DOHH2 (cell line): ENCODE measurements around the gene BUD13.

Experiments
- H3F3A ChIP-seq: fragments of 200-600 bp; sonication (generic), shearing (Covaris generic); 2 replicates; pipeline ENCODE4 v1.6.0; 2016; ENCODE audit warnings: antibody characterized with exemption, mild to moderate bottlenecking; ENCODE audit not compliant: control insufficient read depth, insufficient read depth
- H3K27ac ChIP-seq: fragments of 200-600 bp; sonication (generic); 2 replicates; pipeline ENCODE4 v1.5.1; 2014; ENCODE audit warnings: low read depth, mild to moderate bottlenecking, low read length, moderate library complexity
- H3K27me3 ChIP-seq: fragments of 200-600 bp; sonication (generic); 2 replicates; pipeline ENCODE4 v1.6.1; 2014; ENCODE audit warnings: mild to moderate bottlenecking, low read length, mixed read lengths; ENCODE audit not compliant: control insufficient read depth
- H3K36me3 ChIP-seq: fragments of 200-600 bp; sonication (generic); 2 replicates; pipeline ENCODE4 v1.6.1; 2014; ENCODE audit warnings: mild to moderate bottlenecking, low read length, moderate library complexity, mixed read lengths; ENCODE audit not compliant: control insufficient read depth
- H3K4me1 ChIP-seq: fragments of 200-600 bp; sonication (generic); 2 replicates; pipeline ENCODE4 v1.6.1; 2014; ENCODE audit warnings: mild to moderate bottlenecking, low read length, mixed read lengths; ENCODE audit not compliant: control insufficient read depth
- H3K4me2 ChIP-seq: fragments of 200-600 bp; sonication (generic); 2 replicates; pipeline ENCODE4 v1.6.0; 2014; ENCODE audit warnings: mild to moderate bottlenecking, low read length, moderate library complexity
- H3K4me3 ChIP-seq: fragments of 200-600 bp; sonication (generic); 2 replicates; pipeline ENCODE4 v1.5.1; 2014; ENCODE audit warnings: mild to moderate bottlenecking, low read length, mixed read lengths
- H3K79me2 ChIP-seq: fragments of 200-600 bp; sonication (generic); 2 replicates; pipeline ENCODE4 v1.6.1; 2014; ENCODE audit warnings: mild to moderate bottlenecking, low read length, mixed read lengths; ENCODE audit not compliant: control insufficient read depth
- H3K9me2 ChIP-seq: fragments of 200-600 bp; sonication (generic); replicated peaks from 2 replicates; pipeline ENCODE4 v1.6.1; 2014; ENCODE audit warnings: mild to moderate bottlenecking, low read length, mixed read lengths; ENCODE audit not compliant: control insufficient read depth
- H3K9me3 ChIP-seq: fragments of 200-600 bp; sonication (generic); 2 replicates; pipeline ENCODE4 v1.6.1; 2014; ENCODE audit warnings: antibody characterized with exemption, low read length, mixed read lengths; ENCODE audit not compliant: control insufficient read depth, insufficient read depth
- H4K20me1 ChIP-seq: fragments of 200-600 bp; sonication (generic); 2 replicates; pipeline ENCODE4 v1.6.0; 2014; ENCODE audit warnings: low read depth, mild to moderate bottlenecking, antibody characterized with exemption, low read length, moderate library complexity; ENCODE audit not compliant: control insufficient read depth, insufficient read depth
- CTCF ChIP-seq: fragments of 200-600 bp; sonication (generic); IDR thresholded peaks from one replicate; pipeline ENCODE4 v1.5.1; 2014; ENCODE audit warnings: antibody characterized with exemption, mild to moderate bottlenecking, low read depth, low read length; ENCODE audit not compliant: poor library complexity, severe bottlenecking
- EZH2phosphoT487 ChIP-seq: fragments of 200-600 bp; sonication (generic); IDR thresholded peaks from 2 replicates; pipeline ENCODE4 v1.6.1; 2017; ENCODE audit warnings: borderline replicate concordance, mild to moderate bottlenecking, antibody characterized with exemption, low read length, moderate library complexity, mixed read lengths

BUD13 gene

GRCh38 chr11:116723511-116723910, 49.3 kb downstream of the BUD13 start:
- no peaks in the 10 kb centered on the region for H3F3A ChIP-seq
- no peaks in the 10 kb centered on the region for H3K9me3 ChIP-seq
- no peaks in the 10 kb centered on the region for H4K20me1 ChIP-seq
- H3K4me2 ChIP-seq, result no peak overlapping the region
- no peaks in the 10 kb centered on the region for H3K36me3 ChIP-seq
- TF ChIP-seq EZH2phosphoT487 (no peak), CTCF (no peak)
- H3K27me3 ChIP-seq, result peaks cover 19% of the 10 kb centered on the region
- H3K4me1 ChIP-seq, result no peaks in the 10 kb centered on the region
- no peak overlapping the region for H3K27ac ChIP-seq
- H3K4me3 ChIP-seq, result no peak overlapping the region
- no peaks in the 10 kb centered on the region for H3K79me2 ChIP-seq
- no peaks in the 10 kb centered on the region for H3K9me2 ChIP-seq

- Histone ChIP-seq H3F3A (no peaks in the 10 kb centered on the region), H3K9me3 (no peaks in the 10 kb centered on the region), H4K20me1 (no peaks in the 10 kb centered on the region), H3K4me3 (no peak overlapping the region), H3K27me3 (peaks cover 19% of the 10 kb centered on the region), H3K4me2 (no peak overlapping the region), H3K9me2 (no peaks in the 10 kb centered on the region), H3K36me3 (no peaks in the 10 kb centered on the region), H3K4me1 (no peaks in the 10 kb centered on the region), H3K79me2 (no peaks in the 10 kb centered on the region), H3K27ac (no peak overlapping the region)
- no peak for TF ChIP-seq EZH2phosphoT487
- no peak for TF ChIP-seq CTCF
Measured at GRCh38 chr11:116721988-116722387, 50.8 kb downstream of the BUD13 start.

GRCh38 chr11:116720895-116721294, 51.9 kb downstream of the BUD13 start:
- Histone ChIP-seq H3K27me3 (peaks cover 19% of the 10 kb centered on the region), H3K9me3 (no peaks in the 10 kb centered on the region), H3K4me3 (no peak overlapping the region), H4K20me1 (no peaks in the 10 kb centered on the region), H3K4me2 (no peak overlapping the region), H3K79me2 (no peaks in the 10 kb centered on the region), H3F3A (no peaks in the 10 kb centered on the region), H3K27ac (no peak overlapping the region), H3K36me3 (no peaks in the 10 kb centered on the region), H3K4me1 (no peaks in the 10 kb centered on the region), H3K9me2 (no peaks in the 10 kb centered on the region)
- no peak for TF ChIP-seq EZH2phosphoT487
- no peak for TF ChIP-seq CTCF

GRCh38 chr11:116718955-116719501, 53.8 kb downstream of the BUD13 start:
- no peaks in the 10 kb centered on the region for H4K20me1 ChIP-seq
- H3K9me2 ChIP-seq, result no peaks in the 10 kb centered on the region
- no peaks in the 10 kb centered on the region for H3F3A ChIP-seq
- TF ChIP-seq CTCF (no peak), EZH2phosphoT487 (no peak)
- no peak overlapping the region for H3K4me2 ChIP-seq
- H3K79me2 ChIP-seq, result no peaks in the 10 kb centered on the region
- H3K27ac ChIP-seq, result no peak overlapping the region
- peaks cover 19% of the 10 kb centered on the region for H3K27me3 ChIP-seq
- no peaks in the 10 kb centered on the region for H3K9me3 ChIP-seq
- H3K4me1 ChIP-seq, result no peaks in the 10 kb centered on the region
- no peaks in the 10 kb centered on the region for H3K36me3 ChIP-seq
- no peak overlapping the region for H3K4me3 ChIP-seq
